Loucy (cell line): Measurements from ENCODE around the gene DNAH1.

Experiments used
- EZH2phosphoT487 ChIP-seq: fragments of 200-600 bp; IDR thresholded peaks from 2 replicates; pipeline ENCODE4 v1.6.1; 2018; ENCODE audit warnings: antibody characterized with exemption, mild to moderate bottlenecking, moderate library complexity, borderline replicate concordance
- TF ChIP-seq, protein P1 (sequence below): fragments of 200-600 bp; sonication (generic); conservative IDR thresholded peaks from 2 replicates; pipeline ENCODE4 v1.5.1; 2014; ENCODE audit warnings: mild to moderate bottlenecking, antibody characterized with exemption, low read length

DNA sequence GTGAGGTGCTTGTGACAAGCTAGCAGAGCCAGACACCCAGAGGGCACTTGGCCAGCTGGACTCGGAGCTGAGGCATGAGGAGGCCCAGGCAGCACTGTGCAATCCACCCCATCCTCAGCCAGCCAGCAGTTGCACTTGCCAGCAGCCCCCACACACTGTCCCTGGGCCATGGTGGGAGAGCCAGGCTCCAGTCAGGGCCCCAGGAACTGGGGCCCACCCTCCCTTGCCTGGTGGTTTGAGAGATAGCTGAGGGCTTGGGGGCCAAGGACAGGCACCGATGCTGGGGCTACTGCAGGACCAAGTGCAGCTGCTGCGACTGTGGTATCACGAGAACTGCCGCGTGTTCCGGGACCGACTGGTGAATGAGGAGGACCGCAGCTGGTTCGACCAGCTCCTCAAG lies 63.5 kb downstream of the DNAH1 start:
- TF ChIP-seq, protein P1, sequence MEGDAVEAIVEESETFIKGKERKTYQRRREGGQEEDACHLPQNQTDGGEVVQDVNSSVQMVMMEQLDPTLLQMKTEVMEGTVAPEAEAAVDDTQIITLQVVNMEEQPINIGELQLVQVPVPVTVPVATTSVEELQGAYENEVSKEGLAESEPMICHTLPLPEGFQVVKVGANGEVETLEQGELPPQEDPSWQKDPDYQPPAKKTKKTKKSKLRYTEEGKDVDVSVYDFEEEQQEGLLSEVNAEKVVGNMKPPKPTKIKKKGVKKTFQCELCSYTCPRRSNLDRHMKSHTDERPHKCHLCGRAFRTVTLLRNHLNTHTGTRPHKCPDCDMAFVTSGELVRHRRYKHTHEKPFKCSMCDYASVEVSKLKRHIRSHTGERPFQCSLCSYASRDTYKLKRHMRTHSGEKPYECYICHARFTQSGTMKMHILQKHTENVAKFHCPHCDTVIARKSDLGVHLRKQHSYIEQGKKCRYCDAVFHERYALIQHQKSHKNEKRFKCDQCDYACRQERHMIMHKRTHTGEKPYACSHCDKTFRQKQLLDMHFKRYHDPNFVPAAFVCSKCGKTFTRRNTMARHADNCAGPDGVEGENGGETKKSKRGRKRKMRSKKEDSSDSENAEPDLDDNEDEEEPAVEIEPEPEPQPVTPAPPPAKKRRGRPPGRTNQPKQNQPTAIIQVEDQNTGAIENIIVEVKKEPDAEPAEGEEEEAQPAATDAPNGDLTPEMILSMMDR, result no peak
- TF ChIP-seq EZH2phosphoT487, result no peak
